H1 (cell line): Measurements from ENCODE around the gene FBLN2. TPM values are rescaled to one million over a fixed set of nuclear protein-coding genes. Genes with fewer than 3 reads are reported as not detected.

ENCODE experiments used
- HDAC2 ChIP-seq, 2 experiments: fragments of 300-600 bp in 1 of 2; sonication (generic) in 1 of 2; IDR thresholded peaks; 2 replicates each; pipeline ENCODE4 v1.6.1; 2011 to 2012; ENCODE audit warnings: low read depth in 2 of 2, low read length in 2 of 2, mild to moderate bottlenecking in 2 of 2, moderate library complexity in 2 of 2, borderline replicate concordance in 1 of 2, inconsistent platforms in 1 of 2
- KDM4A ChIP-seq: IDR thresholded peaks from one replicate; pipeline ENCODE4 v1.7.1; 2012; ENCODE audit warnings: low read depth, mild to moderate bottlenecking, moderate library complexity, low read length, inconsistent platforms; ENCODE audit not compliant: severe bottlenecking
- NRF1 ChIP-seq: IDR thresholded peaks from 2 replicates; pipeline ENCODE4 v1.6.1; 2011; ENCODE audit warnings: mild to moderate bottlenecking, low read depth, low read length, improper control_type of control experiment
- TAF1 ChIP-seq: IDR thresholded peaks from 2 replicates; pipeline ENCODE4 v1.6.1; 2011; ENCODE audit warnings: mild to moderate bottlenecking, low read depth, low read length
- polyA plus RNA-seq, 7 experiments: library from polyadenylated mRNA; depleted of rRNA in 3 of 7; stranded (reverse) in 5 of 7; unstranded in 2 of 7; fragments of >200 nt in 5 of 7; fragments of 200-250 nt in 2 of 7; gene quantifications; 1 replicate in 5 of 7; 2 replicates in 1 of 7; 4 replicates in 1 of 7; pipeline versions ENCODE4 v1.2.1 to v1.2.3, GENCODE V29; 2011 to 2013; ENCODE audit warnings: missing spikeins in 2 of 7, mixed read lengths in 2 of 7
- total RNA-seq: library from RNA; stranded (reverse); fragmentation: NEBNext Ultra II Directional; extraction: Animal tissue kit (Norgen Biotek cat#: 25700); gene quantifications from 2 replicates; pipeline ENCODE4 v1.2.1, GENCODE V29; 2021

Gene FBLN2
- total and polyA plus RNA-seq, 2 of the 8 experiments (the other 6 are each of a cell fraction or from before 2014, with no cell fraction given) = 17.4 to 24.2 TPM

DNA sequence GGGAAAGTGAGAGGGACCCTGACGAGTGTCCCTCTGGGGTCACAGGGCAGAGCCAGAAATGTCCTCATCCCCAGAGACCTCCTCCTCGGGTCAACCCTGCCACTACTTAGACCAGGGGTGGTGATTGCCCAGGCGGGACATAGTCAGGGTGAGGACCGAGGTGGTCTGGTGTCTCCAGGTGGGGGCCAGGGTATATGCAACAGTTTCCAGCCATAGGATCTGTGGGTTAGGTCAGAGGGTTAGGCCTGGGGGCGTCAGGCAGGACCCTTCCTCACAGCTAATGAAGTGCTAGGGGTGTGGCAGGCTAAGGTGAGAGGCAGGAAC, 22.3 kb upstream of the FBLN2 start (continued):
- TF ChIP-seq TAF1 (no peak), HDAC2 (IDR thresholded peaks at IDR 0.05; ENCODE audit: borderline replicate concordance in 1 of 2, low read depth in 2 of 2, low read length in 2 of 2) (no peak), KDM4A (no peak), NRF1 (no peak)
